HG03571 (cell line): ENCODE data around the gene FAM20C.

Source experiments
- ATAC-seq: cut with Tn5 transposase; IDR thresholded peaks from one replicate; pipeline ENCODE4 v1.9.1; 2021; ENCODE audit not compliant: unreplicated experiment

Gene FAM20C

DNA sequence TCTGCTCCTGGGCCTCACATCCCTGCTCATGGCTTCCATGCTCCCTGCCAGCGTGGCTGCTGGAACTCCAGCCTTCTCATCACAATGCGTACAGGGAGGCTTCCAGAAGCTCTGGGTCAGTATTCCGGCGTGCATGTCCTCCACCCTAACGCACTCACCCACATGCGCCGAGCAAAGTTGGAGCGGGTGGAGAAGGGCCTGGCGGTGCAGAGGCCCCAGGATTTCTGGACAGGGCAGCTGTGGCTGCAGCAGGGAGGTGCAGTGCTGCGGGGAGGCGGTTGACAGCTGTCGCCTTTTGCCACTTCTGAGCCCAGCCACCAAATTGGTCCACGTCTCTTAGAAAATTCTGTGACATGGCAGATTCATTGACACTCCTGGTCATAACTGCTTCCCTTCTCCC lies 33.6 kb upstream of the FAM20C start:
- no peak for ATAC-seq

DNA sequence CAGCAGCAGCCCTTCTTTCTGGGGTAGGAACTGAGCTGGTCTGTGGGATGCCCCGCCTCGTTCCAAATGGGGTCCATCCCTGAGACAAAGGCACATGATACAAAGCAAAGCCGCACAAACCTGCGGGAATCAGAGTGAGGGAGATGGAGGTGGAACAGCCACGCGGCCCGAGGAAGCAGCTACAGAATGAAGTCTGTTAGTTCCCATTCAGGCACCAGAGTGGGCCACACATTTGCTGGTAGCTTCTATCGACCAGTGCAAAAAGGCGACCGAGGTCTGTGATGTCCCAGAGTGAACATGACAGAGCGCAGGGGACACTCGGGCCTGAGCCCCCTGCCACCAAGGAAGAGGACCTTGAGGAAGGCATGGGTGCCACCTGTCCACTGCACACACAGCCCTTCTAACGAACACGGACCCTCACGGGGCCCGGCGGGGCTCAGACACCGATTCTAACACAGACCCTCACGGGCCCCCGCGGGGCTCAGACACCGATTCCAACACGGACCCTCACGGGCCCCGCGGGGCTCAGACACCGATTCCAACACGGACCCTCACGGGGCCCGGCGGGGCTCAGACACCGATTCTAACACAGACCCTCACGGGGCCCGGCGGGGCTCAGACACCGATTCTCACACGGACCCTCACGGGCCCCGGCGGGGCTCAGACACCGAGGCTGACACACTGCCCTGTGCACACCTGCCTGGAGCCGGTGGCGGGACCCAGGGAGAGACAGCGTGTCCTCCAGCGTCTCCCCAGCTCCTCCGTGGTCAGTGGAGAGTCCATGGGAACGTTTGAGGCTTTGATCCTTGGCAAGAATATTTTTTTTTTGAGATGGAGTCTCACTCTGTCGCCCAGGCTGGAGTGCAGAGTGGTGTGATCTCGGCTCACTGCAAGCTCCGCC lies 32.8 kb upstream of the FAM20C start:
- ATAC-seq: no peak

DNA sequence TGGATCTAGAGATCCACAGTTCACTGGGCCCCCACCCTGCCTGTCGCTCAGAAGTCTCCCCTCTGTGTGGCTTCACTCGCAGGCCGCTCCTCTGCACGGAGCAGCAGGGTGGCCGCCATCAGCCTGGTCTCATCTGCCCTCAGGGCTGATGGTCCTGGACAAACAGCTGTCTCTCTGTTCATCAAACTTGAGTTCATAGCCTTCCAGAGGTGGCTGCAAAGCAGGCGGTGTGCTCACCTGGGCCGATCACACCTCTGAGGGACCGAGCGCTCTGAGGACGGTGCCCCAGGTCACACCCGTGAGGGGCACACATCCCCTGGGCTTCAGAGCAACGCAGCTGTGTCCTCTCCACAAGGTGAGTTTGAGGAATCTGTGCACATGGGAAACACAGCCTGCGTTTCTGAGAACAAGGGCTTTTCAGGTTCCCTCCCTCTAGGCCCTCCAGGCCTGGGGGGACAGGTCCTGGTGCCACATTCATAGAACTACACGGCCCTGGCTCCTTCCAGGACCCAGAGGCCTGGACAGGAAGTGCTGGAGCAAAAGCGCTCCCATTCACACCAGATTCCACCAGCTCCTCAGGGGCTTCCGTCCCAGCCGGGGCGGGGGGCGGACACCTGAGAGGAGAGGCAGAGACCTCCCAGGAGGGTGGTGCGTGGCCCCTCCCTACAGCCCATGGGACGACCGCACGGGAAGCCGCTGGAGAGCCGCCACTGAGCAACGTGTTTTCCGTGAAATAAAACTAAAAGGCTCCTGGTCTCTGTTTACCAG lies 31.2 kb upstream of the FAM20C start:
- no peak for ATAC-seq

DNA sequence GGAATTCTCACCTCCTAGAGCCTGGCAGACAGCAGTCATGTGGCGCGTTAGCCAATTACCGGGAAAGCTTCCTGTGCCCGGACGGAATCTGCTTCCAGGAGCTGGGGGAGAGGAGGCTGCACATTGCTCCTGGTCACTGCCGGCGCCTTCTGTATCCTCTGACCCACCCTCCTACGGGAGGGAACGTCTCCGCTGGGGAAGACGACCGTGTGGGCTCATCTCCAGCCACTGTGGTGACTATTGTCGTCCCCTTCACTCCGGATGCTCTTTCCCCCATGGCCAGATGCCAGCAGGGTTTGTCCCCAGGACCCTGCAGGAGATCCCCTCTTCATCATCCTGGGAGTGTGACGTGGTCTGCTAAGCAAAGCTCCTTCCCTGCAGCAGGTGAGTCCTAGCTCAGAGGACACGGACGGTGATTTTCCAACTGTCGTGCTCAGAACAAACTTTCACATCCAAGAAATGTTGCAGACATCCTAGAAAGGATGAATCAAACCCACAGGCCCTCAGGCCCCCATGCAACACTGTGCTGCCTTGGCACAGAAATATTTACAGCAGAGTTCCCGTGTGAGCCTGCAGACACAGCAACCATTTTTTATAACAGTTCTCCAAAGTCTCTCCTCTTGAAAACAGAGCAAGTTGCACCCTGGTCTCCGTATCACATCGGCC lies 29.6 kb upstream of the FAM20C start:
- no peak for ATAC-seq

DNA sequence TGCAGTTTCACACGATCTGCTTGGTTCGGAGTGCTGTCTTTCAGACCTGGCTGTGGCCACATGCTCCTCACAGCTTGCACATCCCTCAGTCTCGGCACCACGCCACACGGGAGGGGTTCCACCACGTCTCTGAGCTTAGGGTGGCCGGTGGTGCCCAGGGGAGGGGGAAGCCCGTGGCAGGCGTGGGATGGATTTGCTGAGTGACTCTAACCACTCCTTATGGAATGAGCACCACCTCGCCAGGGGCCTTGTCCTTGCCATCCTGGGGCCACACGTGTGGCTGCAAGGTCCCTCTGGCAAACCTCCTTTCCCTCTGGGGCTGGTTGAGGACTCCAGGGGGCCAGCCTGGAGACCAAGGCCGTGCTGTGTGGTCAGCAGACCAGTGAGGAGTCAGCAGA lies 29.1 kb upstream of the FAM20C start:
- no peak for ATAC-seq

DNA sequence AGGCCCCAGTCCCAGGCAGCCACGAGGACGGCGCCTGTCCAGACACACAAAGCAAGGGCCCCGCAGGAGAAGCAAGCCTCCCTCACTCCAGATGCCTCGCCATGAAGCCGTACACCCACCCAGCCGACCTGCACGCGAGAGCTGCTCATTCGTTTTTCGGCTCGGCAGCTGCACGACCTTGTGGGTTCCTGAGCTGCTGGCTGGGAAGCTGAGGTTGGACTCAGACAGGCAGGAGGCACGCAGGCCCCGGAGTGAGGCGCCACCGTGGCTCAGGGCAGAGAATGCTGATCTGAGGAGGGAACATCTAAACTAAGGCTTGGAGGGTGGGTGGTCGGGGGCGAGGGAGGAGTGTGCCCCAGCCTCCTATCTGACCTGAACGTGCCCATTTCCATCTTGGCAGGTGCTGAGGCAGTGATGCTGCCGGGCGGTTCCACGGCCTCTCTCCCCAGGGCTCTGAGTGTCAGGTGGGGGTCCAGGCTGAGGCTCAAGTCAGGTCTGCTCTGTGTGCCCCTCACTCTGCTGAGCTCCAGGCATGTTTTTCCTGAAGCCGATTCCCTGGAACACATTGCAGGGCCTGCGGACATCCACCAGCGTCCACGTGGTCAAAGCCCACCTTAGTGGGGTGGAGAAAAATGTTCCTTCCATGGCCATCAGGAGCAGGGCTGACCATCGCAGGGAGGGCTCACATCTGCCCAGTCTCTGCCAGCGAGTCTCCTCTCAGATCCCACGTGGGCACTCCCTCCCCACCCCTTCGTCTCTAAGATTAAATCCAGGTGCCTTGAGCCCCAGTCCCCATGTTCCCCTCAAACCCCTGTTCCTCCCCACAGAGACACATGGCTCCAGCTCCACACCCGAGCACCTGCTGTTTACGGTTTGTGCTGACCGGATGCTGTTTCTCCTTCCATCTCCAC lies 28.1 kb upstream of the FAM20C start:
- ATAC-seq: no peak

DNA sequence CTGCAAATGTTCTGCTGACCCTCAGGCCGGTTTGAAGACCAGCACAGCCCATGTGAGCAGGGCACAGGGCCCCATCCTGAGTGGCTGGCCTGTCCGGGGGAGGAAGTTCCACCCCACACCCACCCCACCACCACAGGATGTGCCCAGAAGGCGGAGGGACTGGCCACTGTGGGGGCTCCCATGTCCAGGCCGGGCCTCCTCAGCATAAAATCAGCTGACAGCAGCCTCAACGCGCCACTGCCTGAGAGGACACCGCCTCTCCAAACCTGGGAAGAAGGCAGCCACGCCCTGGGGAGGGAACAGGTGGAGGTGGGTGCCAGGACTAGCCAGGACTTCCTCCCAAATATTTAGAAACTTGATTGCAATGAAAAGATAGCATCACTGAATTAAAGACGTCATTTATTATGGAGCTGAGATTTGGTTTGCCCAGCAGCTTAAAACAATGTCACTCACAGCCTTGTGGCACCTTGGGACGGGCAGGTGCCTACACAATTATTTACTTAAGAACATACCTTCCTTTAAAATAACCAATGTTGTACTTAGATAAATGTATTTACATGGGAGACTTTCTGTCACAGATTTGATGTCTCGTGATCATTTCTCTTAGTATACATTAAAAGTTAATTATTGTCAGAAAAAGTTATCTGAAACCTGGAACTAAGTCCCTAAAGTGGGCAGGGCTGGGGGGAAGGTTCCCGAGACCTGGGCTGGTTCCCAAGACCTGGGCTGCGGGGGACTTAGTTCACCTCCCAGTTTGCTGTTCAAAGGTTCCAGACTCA lies 27.3 kb upstream of the FAM20C start:
- ATAC-seq: no peak

DNA sequence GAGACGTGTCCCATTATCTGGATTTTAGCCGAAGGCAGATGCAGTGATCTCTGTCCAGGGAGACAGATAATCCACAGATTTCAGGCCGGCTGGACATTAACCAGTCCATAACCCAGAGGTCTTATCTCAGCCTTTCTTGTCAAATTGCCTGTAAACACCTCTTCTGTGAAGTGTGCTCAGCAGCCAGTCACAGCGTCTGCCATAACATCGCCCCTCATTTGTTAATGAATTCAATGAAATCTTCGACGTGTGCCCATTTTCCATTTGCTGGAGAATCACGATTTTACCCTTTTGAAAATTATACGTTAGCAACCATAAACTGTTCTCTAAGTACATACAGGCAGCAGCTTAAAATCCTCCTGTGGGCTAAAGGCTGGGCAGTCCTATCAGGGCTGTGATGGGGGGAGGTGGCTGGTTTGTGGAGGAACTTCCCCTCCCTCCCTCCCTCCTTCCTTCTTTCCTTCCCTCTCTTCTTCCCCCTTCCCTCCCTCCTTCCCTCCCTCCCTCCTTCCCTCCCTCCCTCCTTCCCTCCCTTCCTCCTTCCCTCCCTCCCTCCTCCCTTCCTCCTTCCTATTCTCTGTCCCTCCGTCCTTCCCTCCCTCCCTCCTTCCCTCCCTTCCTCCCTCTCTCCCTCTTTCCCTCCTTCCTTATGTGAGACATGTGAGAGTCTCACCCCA lies 26.6 kb upstream of the FAM20C start:
- ATAC-seq: no peak

DNA sequence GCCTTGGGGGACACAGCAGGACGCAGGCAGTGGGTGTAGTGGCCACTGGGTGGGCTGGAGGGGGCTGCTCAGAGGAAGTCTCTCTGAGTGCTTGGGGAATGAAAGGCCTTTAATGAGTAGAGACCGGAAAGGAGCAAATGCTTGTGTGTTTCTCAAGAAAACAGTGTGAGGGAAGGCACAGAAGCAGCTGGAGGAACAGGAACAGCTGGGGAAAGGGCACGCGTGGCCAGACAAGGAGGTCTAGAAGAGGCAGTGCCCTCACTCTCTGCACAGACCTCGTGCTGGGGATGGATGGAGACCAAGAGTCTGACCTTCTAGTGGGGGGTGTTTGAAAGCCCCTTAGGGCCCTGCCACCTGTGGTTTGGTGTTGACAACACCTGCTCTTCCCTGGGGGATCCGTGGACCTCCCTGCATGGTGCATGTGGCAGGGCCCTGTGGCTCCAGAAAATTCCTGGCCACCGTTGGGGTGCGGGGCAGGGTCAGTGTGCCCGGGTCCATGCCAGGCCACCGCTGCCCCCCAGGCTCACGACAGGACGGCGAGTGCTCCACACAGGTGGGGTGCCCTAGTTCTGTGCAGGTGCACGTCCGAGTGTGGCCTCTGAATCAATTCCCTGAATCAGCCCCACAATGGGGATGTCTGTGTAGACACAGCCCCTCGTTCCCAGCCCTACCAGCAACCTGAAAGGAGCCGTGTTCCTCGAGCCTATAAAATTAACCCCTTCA lies 25.9 kb upstream of the FAM20C start:
- ATAC-seq: no peak

DNA sequence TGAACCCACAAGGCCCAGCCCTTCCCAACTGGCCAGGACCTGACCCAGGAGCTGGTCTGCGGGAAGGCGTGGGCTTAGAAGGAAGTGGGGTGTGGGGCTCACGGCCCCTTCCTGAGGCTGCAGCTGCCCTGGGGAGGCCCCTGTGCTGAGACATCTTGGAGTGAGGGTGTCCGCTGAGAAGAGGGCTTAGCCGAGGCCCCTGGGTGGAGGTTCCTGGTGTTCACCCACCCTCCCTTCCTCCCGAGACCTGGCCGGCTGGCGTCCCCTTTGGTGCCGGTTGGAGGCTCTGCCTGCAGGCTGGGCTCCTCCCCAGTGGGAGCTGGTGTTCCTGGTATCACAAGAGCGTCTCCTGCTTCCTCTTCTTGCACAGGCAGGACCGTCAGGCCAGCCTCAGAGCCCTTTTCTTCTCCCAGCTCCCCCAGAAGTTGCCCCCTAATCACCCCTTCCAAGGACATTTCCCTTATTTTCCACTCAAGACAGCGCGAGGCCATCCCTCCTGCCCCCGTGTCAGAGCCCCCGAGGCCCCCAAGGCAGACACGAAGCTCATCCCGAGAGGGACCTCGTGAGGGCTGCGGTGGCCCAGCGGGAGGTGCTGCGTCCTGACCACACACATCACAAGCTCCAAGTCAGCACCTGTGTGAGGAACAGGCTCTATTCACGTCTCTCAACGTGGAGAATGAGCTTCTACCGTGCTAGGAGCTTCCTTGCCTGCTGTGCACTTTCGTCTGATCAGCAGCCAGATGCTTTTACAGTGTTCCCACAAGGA lies 25.1 kb upstream of the FAM20C start:
- ATAC-seq: no peak

DNA sequence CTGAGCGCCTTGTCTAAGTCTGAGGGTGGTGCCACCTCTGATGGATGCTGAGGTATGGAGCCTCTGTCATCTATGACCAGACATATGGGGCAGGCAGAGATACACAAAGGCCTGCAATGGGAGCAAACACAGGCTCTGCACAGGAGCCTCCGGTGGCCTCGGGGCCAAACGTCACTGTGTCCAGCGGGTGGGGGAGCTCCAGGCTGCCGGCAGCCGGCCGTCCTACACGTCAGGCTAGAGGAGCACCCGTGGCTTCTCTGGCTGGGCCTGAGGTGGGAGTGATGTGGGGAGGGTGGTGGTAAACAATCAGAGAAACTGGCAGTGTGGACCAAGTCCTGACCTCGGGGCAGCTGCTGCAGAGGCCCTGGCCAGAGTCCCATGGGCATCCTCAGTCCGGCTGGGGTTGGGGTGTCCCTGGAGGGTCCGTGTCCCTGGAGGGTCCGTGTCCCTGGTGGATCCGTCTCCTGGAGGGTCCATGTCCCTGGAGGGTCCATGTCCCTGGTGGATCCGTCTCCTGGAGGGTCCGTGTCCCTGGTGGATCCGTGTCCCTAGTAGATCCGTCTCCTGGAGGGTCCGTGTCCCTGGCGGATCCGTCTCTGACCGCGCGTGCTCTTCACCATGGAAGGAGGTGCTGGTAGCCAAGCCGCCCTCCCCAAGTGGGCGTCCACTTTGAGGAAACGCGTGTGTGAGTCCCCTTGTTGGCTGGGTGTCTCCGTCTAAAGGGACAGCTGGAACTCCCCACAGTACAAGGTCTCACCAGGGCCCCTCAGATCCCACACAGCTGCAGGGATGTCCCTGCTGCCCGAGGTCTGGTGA lies 24.2 kb upstream of the FAM20C start:
- ATAC-seq: no peak

DNA sequence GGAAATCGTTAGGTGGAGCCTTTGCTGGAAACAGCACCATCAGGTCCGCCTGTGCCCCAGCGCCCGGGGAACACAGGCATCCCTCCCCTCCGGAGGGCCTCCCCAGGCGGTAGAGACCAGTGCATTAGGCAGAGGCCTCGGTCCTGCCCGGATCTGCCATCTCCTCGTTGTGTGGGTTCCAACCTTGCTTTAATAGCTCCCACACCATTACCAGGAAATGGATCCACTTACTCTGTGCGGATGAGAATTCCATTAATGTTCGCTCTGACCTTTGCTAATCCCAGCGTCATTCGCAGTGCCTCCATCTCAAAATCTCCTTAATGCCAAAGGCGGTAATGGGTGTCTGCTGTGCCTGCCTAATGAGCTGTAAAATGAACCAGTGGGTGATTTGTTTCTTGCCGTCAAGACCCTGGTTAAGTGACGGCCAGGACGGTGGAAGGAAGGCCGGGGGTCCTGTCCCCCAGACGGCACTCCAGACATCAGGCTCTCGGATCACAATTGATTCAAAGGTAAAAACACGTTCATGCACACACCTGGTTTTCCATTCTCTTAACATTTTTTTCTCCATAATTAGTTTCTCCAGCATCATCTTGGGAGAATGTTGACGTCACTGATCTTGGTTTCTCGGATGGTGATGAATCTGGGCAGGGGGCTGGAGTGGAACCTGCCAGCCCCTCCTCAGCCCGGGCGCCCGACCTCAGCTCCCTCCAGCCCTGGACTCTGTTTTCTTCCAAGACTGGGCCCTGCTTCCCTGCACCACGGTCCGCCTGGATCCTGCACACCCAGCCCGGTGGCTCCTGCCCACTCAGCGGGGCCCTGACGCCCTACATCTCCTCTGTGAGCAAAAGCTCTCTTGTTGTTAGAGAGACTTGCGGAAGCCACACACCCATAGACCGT lies 22.8 kb upstream of the FAM20C start:
- ATAC-seq: no peak

DNA sequence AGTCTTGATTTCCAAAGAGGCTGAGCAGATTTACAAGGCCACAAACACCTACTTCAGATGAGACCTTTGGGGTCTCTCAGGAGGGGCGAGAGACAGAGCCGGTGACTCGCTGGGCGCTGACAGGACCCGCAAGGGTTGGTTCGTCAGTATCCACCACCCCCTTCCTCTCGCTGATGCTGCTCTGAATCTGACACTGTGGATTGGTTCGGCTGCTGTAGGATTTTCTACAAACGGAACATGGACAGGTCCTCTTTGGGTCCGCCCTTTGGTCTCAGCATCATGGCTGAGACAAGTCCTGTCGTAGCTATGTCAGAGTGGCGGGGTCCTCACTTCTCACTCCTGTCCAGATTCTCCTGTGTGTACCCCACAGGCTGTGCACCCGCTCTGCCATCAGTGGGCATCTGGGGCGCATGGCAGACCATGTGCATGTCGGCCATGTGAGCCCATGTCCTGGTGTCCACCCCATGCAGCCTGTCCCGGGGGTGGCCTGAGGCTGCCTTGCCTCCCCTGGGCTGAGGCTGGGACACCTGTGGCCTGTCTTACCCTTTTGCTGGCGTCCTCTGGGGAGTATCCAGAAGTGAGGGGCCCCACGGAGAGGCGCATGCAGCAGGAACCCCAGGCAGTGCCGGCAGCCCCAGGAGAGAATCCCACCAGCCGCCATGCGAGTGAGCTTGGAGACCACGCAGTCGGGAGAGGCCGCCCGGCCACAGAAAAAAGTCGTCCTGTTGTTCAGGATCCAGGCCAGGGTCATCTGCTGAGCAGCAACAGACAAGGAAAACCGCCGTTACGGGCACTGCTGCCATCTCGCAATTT lies 21.6 kb upstream of the FAM20C start:
- no peak for ATAC-seq

DNA sequence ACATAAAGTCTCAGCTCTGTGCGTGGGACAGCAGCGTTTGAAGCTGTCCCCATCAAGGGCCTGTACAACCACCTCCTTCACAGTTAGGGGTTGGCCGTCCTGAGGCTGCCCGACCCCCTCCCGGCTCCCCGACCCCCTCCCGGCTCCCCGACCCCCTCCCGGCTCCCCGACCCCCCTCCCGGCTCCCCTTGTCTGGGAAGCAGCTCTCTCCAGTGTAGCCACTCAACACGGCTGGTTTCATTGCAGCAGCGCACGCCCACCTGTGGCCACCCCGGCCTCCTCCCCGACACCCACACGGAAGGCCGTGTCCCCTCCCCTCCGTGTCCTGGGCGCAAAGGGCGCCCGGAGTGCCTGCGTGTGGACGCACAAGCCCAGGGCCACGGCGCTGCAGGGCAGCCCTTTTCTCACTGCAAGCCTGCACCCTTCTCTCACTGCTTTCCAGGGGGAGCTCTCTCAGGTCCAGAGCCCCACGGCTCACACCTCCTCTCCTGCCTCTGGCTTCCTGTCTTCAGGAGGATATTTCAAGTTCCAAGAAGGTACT lies 20.9 kb upstream of the FAM20C start:
- no peak for ATAC-seq

DNA sequence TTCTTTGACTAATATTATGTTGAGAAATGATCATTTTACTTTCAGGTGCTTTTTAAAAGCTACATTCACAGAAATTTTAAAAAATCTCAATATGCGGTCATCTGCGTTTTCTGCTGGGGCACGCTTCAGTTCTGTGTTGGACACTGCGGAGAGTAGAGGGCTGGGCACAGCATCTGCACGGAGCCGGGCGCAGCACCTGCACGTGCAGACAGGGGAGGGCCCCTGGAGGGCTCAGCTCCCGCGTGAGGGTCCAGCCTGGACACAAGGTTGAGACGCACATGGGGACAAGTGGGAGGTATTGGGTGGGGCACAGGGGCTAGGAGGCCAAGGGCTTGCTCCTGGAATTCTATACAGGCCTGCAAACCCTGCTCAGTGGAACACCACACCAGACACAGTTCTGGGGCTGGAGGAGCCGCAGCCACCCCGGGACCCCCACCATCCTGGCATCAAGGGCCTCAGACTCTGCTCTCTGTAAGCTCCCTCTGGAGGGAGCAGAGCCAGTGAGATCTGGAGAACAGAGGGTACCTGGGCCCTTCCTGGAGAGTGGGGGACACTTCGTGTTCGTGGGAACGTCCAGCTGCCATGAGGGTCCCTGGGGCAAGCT lies 20.4 kb upstream of the FAM20C start:
- ATAC-seq: no peak
